ENCODE data around the gene ADRB2.

- TF ChIP-seq POLR2A (IDR thresholded peaks at IDR 0.05; ENCODE audit: low read depth, low read length) = no peak
- TF ChIP-seq FOXK2 (IDR thresholded peaks at IDR 0.05) = no peak
- no peak for TF ChIP-seq SP1 (IDR thresholded peaks at IDR 0.05; ENCODE audit: low read depth, low read length)
- no peak for TF ChIP-seq CTCF (IDR thresholded peaks at IDR 0.05 in 2 of 3, conservative IDR thresholded peaks at IDR 0.05 in 1 of 3; ENCODE audit: control insufficient read depth in 2 of 3, extremely low read depth in 1 of 3, insufficient read depth in 1 of 3, low read depth in 3 of 3, low read length in 3 of 3)
- TF ChIP-seq CEBPB (IDR thresholded peaks at IDR 0.05; ENCODE audit: borderline replicate concordance in 1 of 2, low read depth in 2 of 2, low read length in 2 of 2) = no peak
- no peak for TF ChIP-seq MXI1 (IDR thresholded peaks at IDR 0.05; ENCODE audit: low read depth, low read length)
- TF ChIP-seq POLR2AphosphoS2 (IDR thresholded peaks at IDR 0.05; ENCODE audit: low read depth, low read length) = no peak
- no peak for TF ChIP-seq SIN3A (IDR thresholded peaks at IDR 0.05; ENCODE audit: low read depth, low read length)
- no peak for TF ChIP-seq NR2C2 (IDR thresholded peaks at IDR 0.05; ENCODE audit: borderline replicate concordance, control insufficient read depth, insufficient read length, low read depth)
Measured at GRCh38 chr5:148833122-148833521, 6.7 kb downstream of the ADRB2 start.

Measured in GM12878 (cell line).